GM21526 (cell line): Measurements from ENCODE around the gene ZNF420.
"Not testable (repeated sequence)": the region's sequence is repeated elsewhere in the genome, so short reads cannot be mapped to it uniquely, and the experiment has no call there.

ENCODE experiments used
- ATAC-seq: cut with Tn5 transposase; IDR thresholded peaks from one replicate; pipeline ENCODE4 v1.9.1; 2021; ENCODE audit warnings: moderate library complexity; ENCODE audit not compliant: unreplicated experiment, low FRiP score

Gene ZNF420

GRCh38 chr19:37077934-37078716 lies at the start of gene ZNF420:
Gene ZNF420 (plus strand): TSS chr19:37078433. CDS start chr19:37089119, 10,686 bp downstream.
- ATAC-seq, result peak; percentile 94

- no peak for ATAC-seq
Measured at GRCh38 chr19:37045140-37045539, 33.1 kb upstream of the ZNF420 start.

GRCh38 chr19:37055330-37055729 lies 22.9 kb upstream of the ZNF420 start:
- no peak for ATAC-seq

GRCh38 chr19:37056776-37057175 lies 21.5 kb upstream of the ZNF420 start:
- ATAC-seq, result no peak

- no peak for ATAC-seq
Measured at GRCh38 chr19:37059142-37059541, 19.1 kb upstream of the ZNF420 start.

GRCh38 chr19:37064886-37065285 lies 13.3 kb upstream of the ZNF420 start:
- not testable (repeated sequence) for ATAC-seq

- ATAC-seq, result no peak
Measured at GRCh38 chr19:37074111-37074510, 4.1 kb upstream of the ZNF420 start.

GRCh38 chr19:37074819-37075362 lies 3.3 kb upstream of the ZNF420 start:
- no peak for ATAC-seq

- not testable (repeated sequence) for ATAC-seq
Measured at GRCh38 chr19:37076524-37076923, 1.7 kb upstream of the ZNF420 start.

- no peak for ATAC-seq
Measured at GRCh38 chr19:37077501-37077933, 716 bp upstream of the ZNF420 start.

- no peak for ATAC-seq
Measured at GRCh38 chr19:37078717-37079032, 442 bp downstream of the ZNF420 start.

GRCh38 chr19:37079238-37079637 lies 1.0 kb downstream of the ZNF420 start:
- ATAC-seq, result no peak

- no peak for ATAC-seq
Measured at GRCh38 chr19:37082307-37082706, 4.1 kb downstream of the ZNF420 start.

- no peak for ATAC-seq
Measured at GRCh38 chr19:37087110-37087509, 8.9 kb downstream of the ZNF420 start.

- no peak for ATAC-seq
Measured at GRCh38 chr19:37095859-37096258, 17.6 kb downstream of the ZNF420 start.

GRCh38 chr19:37098570-37098969 lies 20.3 kb downstream of the ZNF420 start:
- ATAC-seq, result no peak

- not testable (repeated sequence) for ATAC-seq
Measured at GRCh38 chr19:37104135-37104534, 25.9 kb downstream of the ZNF420 start.

GRCh38 chr19:37111753-37112152 lies 33.5 kb downstream of the ZNF420 start:
- ATAC-seq, result not testable (repeated sequence)

- no peak for ATAC-seq
Measured at GRCh38 chr19:37114001-37114400, 35.8 kb downstream of the ZNF420 start.

GRCh38 chr19:37122093-37122492 lies 43.9 kb downstream of the ZNF420 start:
- not testable (repeated sequence) for ATAC-seq

- ATAC-seq, result no peak
Measured at GRCh38 chr19:37127999-37128820, 50.0 kb downstream of the ZNF420 start.
